Motor neuron (in vitro differentiated cells): ENCODE data around the gene MARK1. TPM values are rescaled to one million over a fixed set of nuclear protein-coding genes. Genes with fewer than 3 reads are reported as not detected.

ENCODE experiments used
- ATAC-seq, 8 experiments: fragments of 200-7000 bp; cut with Tn5 transposase; replicated peaks in 6 of 8; 2 replicates each; pipeline ENCODE4 v1.8.0; 2021; ENCODE audit warnings: mild to moderate bottlenecking in 8 of 8, moderate library complexity in 8 of 8
- H3K27ac ChIP-seq, 2 donors: fragments of 250-450 bp; sonication (Bioruptor Pico); 2 replicates each; pipeline ENCODE4 v1.9.0; 2021; ENCODE audit warnings: antibody characterized with exemption in 2 of 2, mild to moderate bottlenecking in 2 of 2, moderate library complexity in 1 of 2
- H3K4me1 ChIP-seq, 2 donors: fragments of 250-450 bp; sonication (Bioruptor Pico); replicated peaks in 1 of 2; 2 replicates each; pipeline ENCODE4 v1.6.1; 2021; ENCODE audit warnings: antibody characterized with exemption in 2 of 2, mild to moderate bottlenecking in 2 of 2, moderate library complexity in 1 of 2
- H3K4me3 ChIP-seq, 5 donors: fragments of 250-450 bp; sonication (Bioruptor Pico); 2 replicates each; pipeline ENCODE4 v1.9.0; 2021; ENCODE audit warnings: antibody characterized with exemption in 5 of 5, mild to moderate bottlenecking in 5 of 5, moderate library complexity in 4 of 5
- WGBS, 10 experiments: fragments of 450-650 bp; shearing (Covaris generic); methylation state at CpG; one replicate each; pipeline ENCODE4 v1.0.0; 2022; 5-methylcytosine and 5-hydroxymethylcytosine counted together
- in situ Hi-C, 9 experiments: fragments of 400-800 bp; cut with MboI; loops; one replicate each; pipeline ENCODE4 v1.15.0; 2021; ENCODE audit warnings: low sequenced_read_pairs in 9 of 9, low pct_unique_long_range_greater_than_20kb in 2 of 9; ENCODE audit not compliant: unreplicated experiment in 9 of 9
- total RNA-seq, 8 experiments: library from RNA; unstranded; fragments of 300-600 nt; gene quantifications; 2 replicates each; pipeline versions ENCODE4 v1.2.3 to v1.2.4, GENCODE V29; 2022

MARK1 gene
- total RNA-seq, 8 experiments from 2014 or later: 1.3 to 38.6 (median 31.4) TPM

GRCh38 chr1:220550811-220551399, 23.0 kb downstream of the MARK1 start:
- peak in 4 of 8 experiments; percentile 39 to 77 (median 60) for ATAC-seq
- Histone ChIP-seq H3K27ac (no peak overlapping the region), H3K4me1 (peaks cover 0 to 18% of the 10 kb centered on the region in 2 donors), H3K4me3 (no peak overlapping the region)
- 44 to 83% (median 74%) methylated on average over 1 to 6 of the region's 6 CpGs for WGBS, 10 experiments
- in situ Hi-C loops: no loop called here

GRCh38 chr1:220551718-220552117, 23.8 kb downstream of the MARK1 start:
- ATAC-seq: no peak
- in situ Hi-C loops: no loop called here
- 50 to 100% (median 92%) methylated on average over 1 to 2 of the region's 2 CpGs; no CpG with 5 or more reads in 2 of the 10 experiments for WGBS, 10 experiments
- Histone ChIP-seq H3K4me3 (no peak overlapping the region), H3K27ac (no peak overlapping the region), H3K4me1 (peaks cover 0 to 18% of the 10 kb centered on the region in 2 donors)

GRCh38 chr1:220552672-220553260, 24.8 kb downstream of the MARK1 start:
- in situ Hi-C loops: no loop called here
- WGBS, 10 experiments: 33 to 100% methylated on average over 1 of the region's 1 CpG; no CpG with 5 or more reads in 8 of the 10 experiments
- ATAC-seq: peak in 5 of 8 experiments; percentile 37 to 97 (median 93)

GRCh38 chr1:220556641-220557040, 28.7 kb downstream of the MARK1 start:
- ATAC-seq: no peak

More at GRCh38 chr1:220552672-220553260, 24.8 kb downstream of the MARK1 start:
- H3K27ac ChIP-seq: no peak overlapping the region
- no peak overlapping the region for H3K4me3 ChIP-seq
- peaks cover 0 to 18% of the 10 kb centered on the region in 2 donors for H3K4me1 ChIP-seq

GRCh38 chr1:220563564-220563963, 35.6 kb downstream of the MARK1 start:
- no peak overlapping the region for H3K27ac ChIP-seq
- peaks cover 3 to 4% of the 10 kb centered on the region in 2 donors for H3K4me1 ChIP-seq
- no peak for ATAC-seq

More at GRCh38 chr1:220556641-220557040, 28.7 kb downstream of the MARK1 start:
- H3K4me3 ChIP-seq: no peak overlapping the region
- in situ Hi-C loops: no loop called here
- H3K4me1 ChIP-seq: peaks cover 0 to 2% of the 10 kb centered on the region in 2 donors
- H3K27ac ChIP-seq: no peak overlapping the region

DNA sequence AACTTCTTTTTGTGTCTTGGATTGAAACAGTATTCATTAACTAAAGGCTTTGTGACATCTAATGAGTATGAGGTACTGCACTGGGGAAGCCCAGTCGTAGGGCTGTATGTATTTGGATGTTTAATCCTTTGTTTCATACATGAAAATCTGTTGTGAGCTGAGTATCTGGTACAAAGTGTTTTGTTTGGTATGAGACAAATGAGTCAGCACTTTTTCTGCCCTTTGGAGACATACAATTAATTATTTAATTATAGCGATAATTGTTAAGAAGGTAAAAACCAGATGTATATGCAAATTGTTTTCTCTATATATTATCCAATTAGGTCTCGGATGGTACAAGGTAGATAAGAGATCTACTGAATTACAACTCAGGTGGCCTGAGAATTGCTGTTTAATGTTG, 36.3 kb downstream of the MARK1 start:
- H3K27ac ChIP-seq: no peak overlapping the region
- in situ Hi-C loops: no loop called here
- 60 to 83% (median 80%) methylated on average over 1 to 3 of the region's 3 CpGs; no CpG with 5 or more reads in 1 of the 10 experiments for WGBS, 10 experiments
- no peak overlapping the region for H3K4me3 ChIP-seq
- H3K4me1 ChIP-seq: peaks cover 3 to 4% of the 10 kb centered on the region in 2 donors
- peak in 2 of 8 experiments; percentile 32 to 35 for ATAC-seq

More at GRCh38 chr1:220563564-220563963, 35.6 kb downstream of the MARK1 start:
- in situ Hi-C loops: no loop called here
- WGBS, 10 experiments: 0 to 90% (median 67%) methylated on average over 1 of the region's 1 CpG; no CpG with 5 or more reads in 3 of the 10 experiments
- no peak overlapping the region for H3K4me3 ChIP-seq

GRCh38 chr1:220565670-220566069, 37.7 kb downstream of the MARK1 start:
- peaks cover 3 to 4% of the 10 kb centered on the region in 2 donors for H3K4me1 ChIP-seq
- ATAC-seq: peak in 4 of 8 experiments; percentile 29 to 73 (median 70)
- no peak overlapping the region for H3K27ac ChIP-seq
- in situ Hi-C loops: no loop called here
- no peak overlapping the region for H3K4me3 ChIP-seq

DNA sequence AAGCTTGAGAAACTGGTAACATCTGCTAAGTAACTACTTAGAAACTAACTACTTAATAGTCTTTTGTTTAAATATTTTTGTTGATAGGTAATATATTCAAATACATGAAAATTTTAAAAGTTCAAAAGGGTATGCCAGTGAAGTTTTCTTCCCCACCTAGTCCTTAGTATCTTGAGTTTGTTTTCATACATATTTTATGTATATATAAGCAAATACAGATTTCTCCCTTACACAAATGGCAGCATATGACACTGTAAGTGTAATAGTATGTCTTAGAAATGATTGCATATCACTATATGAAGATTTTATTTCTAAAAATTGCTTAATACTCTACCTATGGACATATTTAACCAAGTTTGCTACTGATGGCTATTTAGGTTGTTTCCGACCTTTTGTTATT, 38.9 kb downstream of the MARK1 start:
- 14 to 100% (median 100%) methylated on average over 1 of the region's 1 CpG; no CpG with 5 or more reads in 2 of the 10 experiments for WGBS, 10 experiments
- Histone ChIP-seq H3K4me1 (peaks cover 3 to 4% of the 10 kb centered on the region in 2 donors), H3K4me3 (no peak overlapping the region), H3K27ac (no peak overlapping the region)
- peak in 2 of 8 experiments; percentile 58 to 89 for ATAC-seq
- in situ Hi-C loops: no loop called here

- in situ Hi-C loops: no loop called here
- no peak for ATAC-seq
- H3K27ac ChIP-seq: no peak overlapping the region
- no peak overlapping the region for H3K4me3 ChIP-seq
- H3K4me1 ChIP-seq: no peaks in the 10 kb centered on the region
- 66 to 100% (median 99%) methylated on average over 1 to 5 of the region's 5 CpGs for WGBS, 10 experiments
Measured at GRCh38 chr1:220572416-220572815, 44.5 kb downstream of the MARK1 start.

- in situ Hi-C loops: no loop called here
- Histone ChIP-seq H3K4me1 (peaks cover 0 to 3% of the 10 kb centered on the region in 2 donors), H3K4me3 (no peak overlapping the region), H3K27ac (no peak overlapping the region)
- no peak for ATAC-seq
Measured at GRCh38 chr1:220573836-220574235, 45.9 kb downstream of the MARK1 start.

DNA sequence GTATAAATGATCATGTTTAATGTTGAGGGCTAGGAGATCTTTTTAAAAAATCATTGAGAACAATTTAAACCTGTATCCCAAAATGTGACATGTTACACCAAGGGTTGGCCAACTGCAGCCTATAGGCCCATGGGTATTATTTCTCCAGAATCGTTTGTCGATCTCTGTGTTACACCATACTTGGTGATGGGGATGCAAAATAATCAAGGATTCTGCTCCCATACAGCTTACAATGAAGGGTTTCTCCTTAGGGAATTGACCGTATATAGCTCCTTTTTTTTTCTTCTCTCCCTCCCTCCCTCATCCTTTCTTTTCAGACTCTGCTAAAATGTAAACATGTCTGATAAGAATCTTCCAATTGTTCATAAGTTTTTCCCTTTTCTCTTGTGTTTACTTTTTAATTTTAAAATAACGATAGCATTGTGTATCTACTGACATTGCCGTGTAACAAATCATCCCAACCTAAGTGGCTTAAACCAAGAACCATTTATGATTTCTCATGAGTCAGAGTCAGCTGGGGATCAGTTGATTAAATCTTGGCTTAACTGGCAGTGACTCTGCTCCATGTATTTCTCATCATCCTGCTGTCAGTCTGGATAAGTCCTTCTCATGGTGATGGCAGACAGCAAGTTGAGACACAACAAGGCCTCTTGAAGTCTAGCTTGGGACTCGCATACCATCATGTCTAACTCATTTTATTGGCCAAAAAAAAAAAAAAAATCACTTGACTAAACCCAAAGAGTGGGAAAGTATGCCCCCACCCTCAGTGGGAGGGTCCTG, 48.0 kb downstream of the MARK1 start:
- Histone ChIP-seq H3K27ac (no peak overlapping the region), H3K4me3 (no peak overlapping the region), H3K4me1 (peaks cover 0 to 3% of the 10 kb centered on the region in 2 donors)
- in situ Hi-C loops: no loop called here
- no peak for ATAC-seq
- WGBS, 10 experiments: 54 to 100% (median 95%) methylated on average over 1 to 6 of the region's 6 CpGs; no CpG with 5 or more reads in 2 of the 10 experiments

- Histone ChIP-seq H3K27ac (no peak overlapping the region), H3K4me3 (no peak overlapping the region), H3K4me1 (peaks cover 0 to 3% of the 10 kb centered on the region in 2 donors)
- ATAC-seq: no peak
- in situ Hi-C loops: no loop called here
- 60 to 100% (median 100%) methylated on average over 1 of the region's 1 CpG for WGBS, 10 experiments
Measured at GRCh38 chr1:220577926-220578325, 50.0 kb downstream of the MARK1 start.

DNA sequence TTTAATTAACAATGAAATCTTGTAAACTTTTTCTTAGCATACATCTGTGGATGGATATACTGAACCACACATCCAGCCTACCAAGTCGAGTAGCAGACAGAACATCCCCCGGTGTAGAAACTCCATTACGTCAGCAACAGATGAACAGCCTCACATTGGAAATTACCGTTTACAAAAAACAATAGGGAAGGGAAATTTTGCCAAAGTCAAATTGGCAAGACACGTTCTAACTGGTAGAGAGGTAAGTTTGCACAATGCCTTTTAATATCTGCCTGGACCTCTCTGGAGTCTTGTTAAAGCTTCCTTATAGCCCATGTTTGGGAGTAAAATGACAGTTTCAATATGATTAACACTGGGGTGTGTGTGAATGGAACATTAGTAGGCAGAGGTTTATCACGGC, 51.4 kb downstream of the MARK1 start:
- H3K4me3 ChIP-seq: no peak overlapping the region
- in situ Hi-C loops: no loop called here
- ATAC-seq: no peak
- H3K4me1 ChIP-seq: peaks cover 0 to 3% of the 10 kb centered on the region in 2 donors
- 28 to 100% (median 93%) methylated on average over 2 to 6 of the region's 6 CpGs for WGBS, 10 experiments
- no peak overlapping the region for H3K27ac ChIP-seq
